ENCODE results near the gene FUCA2.
"Not testable (repeated sequence)": the region's sequence is repeated elsewhere in the genome, so short reads cannot be mapped to it uniquely, and the experiment has no call there.

The FUCA2 gene

GRCh38 chr6:143515766-143516355 lies 4.3 kb upstream of the FUCA2 start:
- H3K4me2 ChIP-seq (ENCODE audit: low read depth, low read length, poor library complexity, severe bottlenecking): no peak overlapping the region
- H3K4me3 ChIP-seq (ENCODE audit: low read length, poor library complexity, severe bottlenecking): no peak overlapping the region
- H3F3A ChIP-seq (ENCODE audit: low read depth): no peaks in the 10 kb centered on the region

GRCh38 chr6:143515061-143515760 lies 3.7 kb upstream of the FUCA2 start:
- TF ChIP-seq CTCF (conservative IDR thresholded peaks at IDR 0.05; ENCODE audit: low read length) (no peak), EZH2phosphoT487 (IDR thresholded peaks at IDR 0.05; ENCODE audit: borderline replicate concordance) (no peak)

More at GRCh38 chr6:143515766-143516355, 4.3 kb upstream of the FUCA2 start:
- Histone ChIP-seq H3K4me1 (ENCODE audit: insufficient read depth, low read length, poor library complexity, severe bottlenecking) (peaks cover 12% of the 10 kb centered on the region), H3K36me3 (ENCODE audit: insufficient read depth, low read length) (no peaks in the 10 kb centered on the region), H3K27me3 (ENCODE audit: insufficient read depth, low read length, poor library complexity, severe bottlenecking) (no peaks in the 10 kb centered on the region), H3K9ac (ENCODE audit: low read depth, low read length, poor library complexity, severe bottlenecking) (no peak overlapping the region), H3K79me2 (ENCODE audit: insufficient read depth, low read length) (peaks cover 10% of the 10 kb centered on the region), H3K9me3 (ENCODE audit: insufficient read depth, low read depth, low read length) (no peaks in the 10 kb centered on the region), H3K9me2 (replicated peaks; ENCODE audit: low read depth, low read length) (no peaks in the 10 kb centered on the region), H2AFZ (ENCODE audit: low read length) (no peak overlapping the region), H4K20me1 (ENCODE audit: insufficient read depth, low read length, poor library complexity, severe bottlenecking) (no peaks in the 10 kb centered on the region)
- TF ChIP-seq EZH2phosphoT487 (IDR thresholded peaks at IDR 0.05; ENCODE audit: borderline replicate concordance) (no peak), CTCF (conservative IDR thresholded peaks at IDR 0.05; ENCODE audit: low read length) (no peak)

GRCh38 chr6:143513410-143513809 lies 1.9 kb upstream of the FUCA2 start:
- Histone ChIP-seq H3K4me2 (ENCODE audit: low read depth, low read length, poor library complexity, severe bottlenecking) (peak overlapping the region; percentile 80), H4K20me1 (ENCODE audit: insufficient read depth, low read length, poor library complexity, severe bottlenecking) (no peaks in the 10 kb centered on the region), H2AFZ (ENCODE audit: low read length) (no peak overlapping the region), H3K9me2 (replicated peaks; ENCODE audit: low read depth, low read length) (no peaks in the 10 kb centered on the region), H3K9ac (ENCODE audit: low read depth, low read length, poor library complexity, severe bottlenecking) (no peak overlapping the region), H3F3A (ENCODE audit: low read depth) (no peaks in the 10 kb centered on the region), H3K36me3 (ENCODE audit: insufficient read depth, low read length) (no peaks in the 10 kb centered on the region), H3K27me3 (ENCODE audit: insufficient read depth, low read length, poor library complexity, severe bottlenecking) (no peaks in the 10 kb centered on the region), H3K9me3 (ENCODE audit: insufficient read depth, low read depth, low read length) (no peaks in the 10 kb centered on the region), H3K4me1 (ENCODE audit: insufficient read depth, low read length, poor library complexity, severe bottlenecking) (peaks cover 23% of the 10 kb centered on the region), H3K79me2 (ENCODE audit: insufficient read depth, low read length) (peaks cover 23% of the 10 kb centered on the region), H3K4me3 (ENCODE audit: low read length, poor library complexity, severe bottlenecking) (no peak overlapping the region)
- no peak for TF ChIP-seq EZH2phosphoT487 (IDR thresholded peaks at IDR 0.05; ENCODE audit: borderline replicate concordance)
- TF ChIP-seq CTCF (conservative IDR thresholded peaks at IDR 0.05; ENCODE audit: low read length): peak; percentile 95

More at GRCh38 chr6:143515061-143515760, 3.7 kb upstream of the FUCA2 start:
- Histone ChIP-seq H3K4me3 (ENCODE audit: low read length, poor library complexity, severe bottlenecking) (no peak overlapping the region), H3K79me2 (ENCODE audit: insufficient read depth, low read length) (peaks cover 14% of the 10 kb centered on the region), H3K9me2 (replicated peaks; ENCODE audit: low read depth, low read length) (no peaks in the 10 kb centered on the region), H3K9me3 (ENCODE audit: insufficient read depth, low read depth, low read length) (no peaks in the 10 kb centered on the region), H2AFZ (ENCODE audit: low read length) (no peak overlapping the region), H3K36me3 (ENCODE audit: insufficient read depth, low read length) (no peaks in the 10 kb centered on the region), H3F3A (ENCODE audit: low read depth) (no peaks in the 10 kb centered on the region), H3K27me3 (ENCODE audit: insufficient read depth, low read length, poor library complexity, severe bottlenecking) (no peaks in the 10 kb centered on the region), H3K4me1 (ENCODE audit: insufficient read depth, low read length, poor library complexity, severe bottlenecking) (peaks cover 12% of the 10 kb centered on the region), H3K9ac (ENCODE audit: low read depth, low read length, poor library complexity, severe bottlenecking) (no peak overlapping the region), H3K4me2 (ENCODE audit: low read depth, low read length, poor library complexity, severe bottlenecking) (no peak overlapping the region), H4K20me1 (ENCODE audit: insufficient read depth, low read length, poor library complexity, severe bottlenecking) (no peaks in the 10 kb centered on the region)

GRCh38 chr6:143510326-143510725 lies 1.2 kb downstream of the FUCA2 start:
- not testable (repeated sequence) for H3K9me2 ChIP-seq (replicated peaks; ENCODE audit: low read depth, low read length); H3F3A ChIP-seq (ENCODE audit: low read depth); H3K36me3 ChIP-seq (ENCODE audit: insufficient read depth, low read length); H4K20me1 ChIP-seq (ENCODE audit: insufficient read depth, low read length, poor library complexity, severe bottlenecking); H3K9me3 ChIP-seq (ENCODE audit: insufficient read depth, low read depth, low read length); H3K27me3 ChIP-seq (ENCODE audit: insufficient read depth, low read length, poor library complexity, severe bottlenecking); H2AFZ ChIP-seq (ENCODE audit: low read length)
- Histone ChIP-seq H3K79me2 (ENCODE audit: insufficient read depth, low read length) (peaks cover 31% of the 10 kb centered on the region), H3K4me2 (ENCODE audit: low read depth, low read length, poor library complexity, severe bottlenecking) (peak overlapping the region; percentile 80), H3K4me3 (ENCODE audit: low read length, poor library complexity, severe bottlenecking) (peak overlapping the region; percentile 78), H3K9ac (ENCODE audit: low read depth, low read length, poor library complexity, severe bottlenecking) (peak overlapping the region; percentile 75), H3K4me1 (ENCODE audit: insufficient read depth, low read length, poor library complexity, severe bottlenecking) (peaks cover 27% of the 10 kb centered on the region)
